ENCODE results near the gene CDC42BPG. TPM values are rescaled to one million over a fixed set of nuclear protein-coding genes. Genes with fewer than 3 reads are reported as not detected.
A peak's percentile ranks its signal among the peaks of the same experiment; 100 is the strongest.

The CDC42BPG gene
- total RNA-seq, 1 experiment from 2014 or later = 30.1 TPM

DNA sequence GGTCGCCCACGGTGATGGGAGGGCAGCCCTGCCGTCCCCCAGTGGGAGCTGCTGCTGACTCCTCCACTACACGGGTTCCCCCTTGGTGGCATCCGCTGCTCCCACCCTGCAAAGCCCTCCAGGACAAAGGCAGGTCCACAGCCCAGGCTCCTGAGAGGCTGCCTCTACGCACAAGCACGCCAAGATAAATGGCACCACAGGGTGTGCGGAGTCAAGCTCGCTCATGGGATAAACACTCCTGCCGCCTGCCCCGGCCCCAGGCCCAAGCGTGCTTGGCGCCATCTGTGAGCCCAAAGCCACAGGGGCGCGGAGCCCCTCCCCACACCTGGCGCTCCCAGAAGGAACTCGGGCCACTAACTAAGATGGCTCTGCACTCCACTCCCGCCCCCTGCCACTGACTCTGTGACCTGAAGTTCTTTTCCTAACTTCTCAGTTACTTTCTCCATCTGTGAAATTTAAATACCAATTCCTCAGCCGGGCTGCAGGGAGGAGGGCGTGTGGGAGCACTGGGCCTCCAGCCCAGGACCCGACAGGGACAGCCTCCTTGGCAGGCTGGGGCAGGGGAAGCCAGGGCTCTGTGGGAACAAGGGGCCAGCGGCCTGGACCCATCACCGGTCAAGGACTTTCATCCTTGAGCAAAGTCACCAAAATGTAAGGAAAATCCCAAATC is 19.1 kb upstream of the CDC42BPG start:
- peaks cover 6 to 16% of the 10 kb centered on the region in 2 experiments; a peak in 2 of 4 replicates for H3K36me3 ChIP-seq (ENCODE audit: control insufficient read depth in 1 of 2, insufficient read depth in 2 of 2, low read length in 2 of 2)
- peak overlapping the region; percentile 20; the same call in 1 of the 2 replicates for H3K27ac ChIP-seq (ENCODE audit: low read depth, low read length)
- CTCF ChIA-PET = no interaction called here

More for the DNA sequence above, 19.1 kb upstream of the CDC42BPG start:
- no peaks in the 10 kb centered on the region for H4K20me1 ChIP-seq (ENCODE audit: insufficient read depth)
- no peak overlapping the region for H3K9ac ChIP-seq (ENCODE audit: low read length)
- ChIA-PET POLR2A (interaction anchor here (0.8 to 2.9 kb wide), 5 partner anchors 9 to 14 kb away, joined by 3 to 12 read pairs (median 6); partner anchors contain the start of gene EHD1), RAD21 (ENCODE audit: low non-redundant PET in 1 of 2, low total read pairs in 2 of 2, uncharacterized antibody in 2 of 2, unreplicated experiment in 2 of 2) (no interaction called here)
- TF ChIP-seq RAD21 (IDR thresholded peaks at IDR 0.05; ENCODE audit: low read depth) = no peak
- TF ChIP-seq SP1 (IDR thresholded peaks at IDR 0.05; ENCODE audit: low read depth) = no peak
- TF ChIP-seq CEBPB (IDR thresholded peaks at IDR 0.05; ENCODE audit: low read depth) = no peak
- no peak for TF ChIP-seq ZFX (IDR thresholded peaks at IDR 0.05)
- no peak for TF ChIP-seq POLR2A (IDR thresholded peaks at IDR 0.05; ENCODE audit: borderline replicate concordance, extremely low read depth, insufficient read depth, insufficient read length)
- no peak for TF ChIP-seq JUND (IDR thresholded peaks at IDR 0.05)
- TF ChIP-seq ZNF274 (IDR thresholded peaks at IDR 0.05; ENCODE audit: low read depth, low read length) = no peak
- TF ChIP-seq, protein P1, sequence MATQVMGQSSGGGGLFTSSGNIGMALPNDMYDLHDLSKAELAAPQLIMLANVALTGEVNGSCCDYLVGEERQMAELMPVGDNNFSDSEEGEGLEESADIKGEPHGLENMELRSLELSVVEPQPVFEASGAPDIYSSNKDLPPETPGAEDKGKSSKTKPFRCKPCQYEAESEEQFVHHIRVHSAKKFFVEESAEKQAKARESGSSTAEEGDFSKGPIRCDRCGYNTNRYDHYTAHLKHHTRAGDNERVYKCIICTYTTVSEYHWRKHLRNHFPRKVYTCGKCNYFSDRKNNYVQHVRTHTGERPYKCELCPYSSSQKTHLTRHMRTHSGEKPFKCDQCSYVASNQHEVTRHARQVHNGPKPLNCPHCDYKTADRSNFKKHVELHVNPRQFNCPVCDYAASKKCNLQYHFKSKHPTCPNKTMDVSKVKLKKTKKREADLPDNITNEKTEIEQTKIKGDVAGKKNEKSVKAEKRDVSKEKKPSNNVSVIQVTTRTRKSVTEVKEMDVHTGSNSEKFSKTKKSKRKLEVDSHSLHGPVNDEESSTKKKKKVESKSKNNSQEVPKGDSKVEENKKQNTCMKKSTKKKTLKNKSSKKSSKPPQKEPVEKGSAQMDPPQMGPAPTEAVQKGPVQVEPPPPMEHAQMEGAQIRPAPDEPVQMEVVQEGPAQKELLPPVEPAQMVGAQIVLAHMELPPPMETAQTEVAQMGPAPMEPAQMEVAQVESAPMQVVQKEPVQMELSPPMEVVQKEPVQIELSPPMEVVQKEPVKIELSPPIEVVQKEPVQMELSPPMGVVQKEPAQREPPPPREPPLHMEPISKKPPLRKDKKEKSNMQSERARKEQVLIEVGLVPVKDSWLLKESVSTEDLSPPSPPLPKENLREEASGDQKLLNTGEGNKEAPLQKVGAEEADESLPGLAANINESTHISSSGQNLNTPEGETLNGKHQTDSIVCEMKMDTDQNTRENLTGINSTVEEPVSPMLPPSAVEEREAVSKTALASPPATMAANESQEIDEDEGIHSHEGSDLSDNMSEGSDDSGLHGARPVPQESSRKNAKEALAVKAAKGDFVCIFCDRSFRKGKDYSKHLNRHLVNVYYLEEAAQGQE (IDR thresholded peaks at IDR 0.05; ENCODE audit: low read depth) = no peak
- no peak for TF ChIP-seq FOSL1 (IDR thresholded peaks at IDR 0.05; ENCODE audit: low read depth)
- H3K9me3 ChIP-seq (ENCODE audit: control insufficient read depth in 1 of 2, insufficient read depth in 1 of 2, low read depth in 1 of 2, low read length in 2 of 2) = no peaks in the 10 kb centered on the region
- intact Hi-C loops (cut with micrococcal nuclease) = no loop called here
- H2AFZ ChIP-seq (ENCODE audit: low read depth, low read length, poor library complexity, severe bottlenecking) = no peak overlapping the region
- DNase-seq (ENCODE audit: low read depth, low spot score) (no peak), ATAC-seq (no peak)
- H3K4me1 ChIP-seq (ENCODE audit: control insufficient read depth in 1 of 2, insufficient read depth in 2 of 2, low read length in 2 of 2) = peaks cover 7 to 74% of the 10 kb centered on the region in 2 experiments
- H3K9me2 ChIP-seq (ENCODE audit: insufficient read depth) = no peaks in the 10 kb centered on the region
- no peak overlapping the region for H3K4me2 ChIP-seq (ENCODE audit: low read length)
- no peak overlapping the region for H3K4me3 ChIP-seq (replicated peaks in 1 of 2; ENCODE audit: low read depth in 1 of 2, low read length in 2 of 2)
- no TSS peak for BruUV-seq (replicated peaks)
- H3K79me2 ChIP-seq (ENCODE audit: insufficient read depth, low read length) = peaks cover 84% of the 10 kb centered on the region
- H3K27me3 ChIP-seq (ENCODE audit: insufficient read depth, low read length) = no peaks in the 10 kb centered on the region
